Esophagus squamous epithelium (tissue), 5 donors: Measurements from ENCODE around the gene WHAMM. TPM values are rescaled to one million over a fixed set of nuclear protein-coding genes. Genes with fewer than 3 reads are reported as not detected.
"Not testable (repeated sequence)": the region's sequence is repeated elsewhere in the genome, so short reads cannot be mapped to it uniquely, and the experiment has no call there.

ENCODE experiments used
- DNase-seq: peaks from one replicate; lab custom pipeline; 2025; lab: John Stamatoyannopoulos, UW
- H3K27ac ChIP-seq, 4 donors: fragments of 200-600 bp; sonication (generic); one replicate each; pipeline ENCODE4 v1.5.1; 2016 to 2019; ENCODE audit warnings: mild to moderate bottlenecking in 1 of 4
- H3K27me3 ChIP-seq, 4 donors: fragments of 200-600 bp; sonication (generic); 1 replicate in 3 of 4; 2 replicates in 1 of 4; pipeline versions ENCODE4 v1.5.1 to v1.6.0; 2017 to 2021; ENCODE audit warnings: antibody characterized with exemption in 1 of 4
- H3K36me3 ChIP-seq, 3 donors: fragments of 200-600 bp; sonication (generic); one replicate each; pipeline ENCODE4 v1.5.1; 2016 to 2019
- H3K4me1 ChIP-seq, 3 donors: fragments of 200-600 bp; sonication (generic); one replicate each; pipeline ENCODE4 v1.5.1; 2017 to 2019
- H3K4me3 ChIP-seq, 4 donors: fragments of 200-600 bp; sonication (generic); 1 replicate in 3 of 4; 2 replicates in 1 of 4; pipeline ENCODE4 v1.5.1; 2016 to 2019; ENCODE audit warnings: mild to moderate bottlenecking in 2 of 4, moderate library complexity in 1 of 4
- H3K9me3 ChIP-seq, 3 donors: fragments of 200-600 bp; sonication (generic); one replicate each; pipeline ENCODE4 v1.5.1; 2016 to 2019
- CTCF ChIP-seq, 6 experiments: fragments of 450-650 bp in 4 of 6; fragments of 200-600 bp in 2 of 6; sonication (generic) in 2 of 6; IDR thresholded peaks; one replicate each; pipeline ENCODE4 v1.5.1; 2016 to 2019; ENCODE audit warnings: antibody characterized with exemption in 6 of 6, mild to moderate bottlenecking in 4 of 6, moderate library complexity in 4 of 6
- POLR2A ChIP-seq, 4 donors: fragments of 450-650 bp; IDR thresholded peaks; one replicate each; pipeline ENCODE4 v1.6.1; 2017; ENCODE audit warnings: antibody characterized with exemption in 4 of 4, mild to moderate bottlenecking in 4 of 4, moderate library complexity in 3 of 4
- WGBS, 2 donors: methylation state at CpG; one replicate each; pipeline ENCODE4 v1.1.5; 2018; 5-methylcytosine and 5-hydroxymethylcytosine counted together
- intact Hi-C: fragments of 100-400 bp; cut with DNase I; formaldehyde crosslinking; loops from one replicate; pipeline ENCODE4 v1.15.0; 2022
- total RNA-seq, 4 donors: library from RNA; depleted of rRNA; stranded (reverse); fragments of >200 nt; gene quantifications; one replicate each; pipeline ENCODE4 v1.1.0, GENCODE V29; 2016
- donor health status: DM: yes; HTN: yes; CAD: no.

The WHAMM gene
- total RNA-seq, 4 donors from 2014 or later, result 5.3 to 8.8 (median 6.1) TPM

DNA sequence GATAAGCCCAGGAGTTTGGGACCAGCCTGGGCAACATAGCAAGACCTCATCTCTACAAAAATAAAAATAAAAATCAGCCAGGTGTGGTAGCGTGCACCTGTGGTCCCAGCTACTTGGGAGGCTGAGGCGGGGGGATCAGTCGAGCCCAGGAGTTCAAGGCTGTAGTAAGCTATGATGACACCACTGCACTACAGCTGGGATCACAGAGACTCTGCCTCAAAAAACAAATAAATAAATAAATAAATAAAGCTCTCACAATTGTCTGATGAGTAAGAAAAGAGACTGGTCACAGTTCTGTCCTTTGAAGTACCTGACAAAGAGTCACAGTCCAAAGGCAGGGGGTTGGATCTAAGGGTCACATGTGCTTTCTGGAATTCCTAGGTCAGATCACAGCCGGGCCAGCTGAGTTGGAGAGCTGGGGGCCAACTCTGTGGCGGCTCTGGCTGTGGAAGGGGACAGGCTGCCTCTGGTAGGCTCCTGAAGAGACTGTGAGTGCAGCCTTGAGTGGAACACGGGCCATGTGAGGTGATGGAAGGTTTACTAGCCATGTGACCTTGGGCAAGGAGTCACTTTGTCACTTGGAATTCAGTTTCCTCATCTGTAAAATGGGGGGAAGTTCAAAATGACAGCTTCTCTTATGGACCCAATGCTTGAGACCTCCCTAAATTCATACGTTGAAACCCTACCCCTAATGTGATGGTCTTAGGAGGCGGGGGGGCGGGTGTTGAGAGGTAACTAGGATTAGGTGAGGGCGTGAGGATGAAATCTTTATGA, 47.2 kb downstream of the WHAMM start:
- no peak overlapping the region for H3K27ac ChIP-seq
- no peaks in the 10 kb centered on the region for H3K27me3 ChIP-seq
- no peak for DNase-seq
- H3K4me3 ChIP-seq, result no peak overlapping the region
- intact Hi-C loops, result no loop called here
- no peaks in the 10 kb centered on the region for H3K4me1 ChIP-seq
- WGBS, 2 donors, result 87 to 91% methylated on average over 8 to 10 of the region's 10 CpGs
- no peaks in the 10 kb centered on the region for H3K9me3 ChIP-seq
- TF ChIP-seq POLR2A (IDR thresholded peaks at IDR 0.05) (no peak), CTCF (IDR thresholded peaks at IDR 0.05) (no peak)
- peaks cover 0 to 14% (median 0%) of the 10 kb centered on the region in 3 donors for H3K36me3 ChIP-seq

DNA sequence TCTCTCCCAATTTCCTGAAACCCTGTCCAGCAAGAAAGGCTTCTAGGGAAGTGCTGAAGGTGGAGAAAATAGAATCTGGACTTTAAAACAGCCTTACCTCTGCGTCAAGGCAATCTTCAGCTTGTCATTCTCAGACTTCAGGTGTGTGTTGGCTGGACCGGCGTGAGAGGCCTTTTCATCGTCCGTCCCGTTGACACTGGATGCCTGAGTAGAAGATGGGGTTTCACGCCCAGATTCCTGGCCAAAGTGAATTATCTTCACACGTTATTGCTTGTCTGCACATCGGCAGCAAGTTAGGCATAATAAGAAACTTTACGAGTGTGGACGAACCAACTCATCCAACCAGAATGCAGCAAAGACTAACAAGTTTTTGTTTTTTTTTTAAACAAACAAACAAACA, 49.5 kb downstream of the WHAMM start:
- TF ChIP-seq CTCF (IDR thresholded peaks at IDR 0.05), result no peak
- TF ChIP-seq POLR2A (IDR thresholded peaks at IDR 0.05), result no peak
- intact Hi-C loops, result no loop called here
- DNase-seq, result no peak
- WGBS, 2 donors, result 90 to 93% methylated on average over 11 of the region's 11 CpGs
- H3K27ac ChIP-seq, result no peak overlapping the region
- no peaks in the 10 kb centered on the region for H3K9me3 ChIP-seq
- H3K4me1 ChIP-seq, result no peaks in the 10 kb centered on the region
- H3K27me3 ChIP-seq, result no peaks in the 10 kb centered on the region
- H3K4me3 ChIP-seq, result no peak overlapping the region
- H3K36me3 ChIP-seq, result peaks cover 0 to 8% (median 0%) of the 10 kb centered on the region in 3 donors

DNA sequence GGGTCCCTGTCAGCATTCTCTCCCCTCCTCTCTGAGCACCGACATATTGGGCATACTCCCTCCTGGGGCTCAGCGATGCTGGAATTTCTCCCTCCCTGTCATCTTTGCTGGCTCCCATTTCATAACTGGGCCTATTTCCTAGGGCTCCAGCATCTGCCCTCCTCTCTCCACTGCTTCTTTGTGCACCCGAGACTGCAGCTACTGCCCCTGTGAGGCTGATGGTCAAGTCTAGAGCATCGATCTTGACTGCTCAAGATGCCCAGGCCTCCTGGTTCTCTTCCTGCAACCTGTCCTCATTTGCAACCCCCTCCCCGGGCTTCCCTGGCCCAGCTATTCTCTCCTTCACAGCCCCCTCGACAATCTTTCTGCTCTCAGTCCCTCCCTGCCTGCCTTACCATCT, 53.5 kb downstream of the WHAMM start:
- DNase-seq, result no peak
- Histone ChIP-seq H3K9me3 (no peaks in the 10 kb centered on the region), H3K36me3 (no peaks in the 10 kb centered on the region), H3K4me3 (no peak overlapping the region), H3K4me1 (no peaks in the 10 kb centered on the region), H3K27me3 (no peaks in the 10 kb centered on the region), H3K27ac (no peak overlapping the region)
- 85 to 89% methylated on average over 5 to 6 of the region's 6 CpGs for WGBS, 2 donors
- intact Hi-C loops, result no loop called here
- TF ChIP-seq POLR2A (IDR thresholded peaks at IDR 0.05) (no peak), CTCF (IDR thresholded peaks at IDR 0.05) (no peak)

DNA sequence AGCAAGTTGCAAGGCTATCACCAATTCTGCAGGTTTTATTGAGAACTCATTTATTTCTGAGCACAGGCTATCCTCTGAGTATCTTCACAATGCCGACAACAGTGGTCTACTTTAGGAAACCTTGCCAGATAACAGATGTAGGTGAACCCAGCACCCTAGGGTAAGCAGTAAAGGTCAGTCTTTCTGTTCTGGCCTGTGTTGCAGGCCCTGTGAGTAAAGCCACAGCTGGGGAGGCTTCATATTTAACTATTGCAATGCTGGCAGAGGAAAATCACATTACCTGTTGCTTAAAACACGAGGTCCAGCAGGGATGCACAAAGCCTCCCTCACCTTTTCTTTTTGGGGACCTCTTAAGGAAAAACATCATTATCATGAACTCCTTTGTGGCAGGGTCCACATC, 55.5 kb downstream of the WHAMM start:
- no peak for TF ChIP-seq CTCF (IDR thresholded peaks at IDR 0.05)
- TF ChIP-seq POLR2A (IDR thresholded peaks at IDR 0.05), result no peak
- Histone ChIP-seq H3K9me3 (no peaks in the 10 kb centered on the region), H3K4me3 (no peak overlapping the region), H3K4me1 (no peaks in the 10 kb centered on the region), H3K27me3 (no peaks in the 10 kb centered on the region), H3K36me3 (no peaks in the 10 kb centered on the region), H3K27ac (no peak overlapping the region)
- intact Hi-C loops, result no loop called here
- DNase-seq, result no peak
- WGBS, 2 donors, result 81 to 89% methylated on average over 2 of the region's 2 CpGs

- H3K4me3 ChIP-seq, intact Hi-C loops, H3K4me1 ChIP-seq, H3K36me3 ChIP-seq, H3K27me3 ChIP-seq, H3K9me3 ChIP-seq, H3K27ac ChIP-seq, DNase-seq: not testable (repeated sequence)
- 57 to 60% methylated on average over 2 to 4 of the region's 4 CpGs for WGBS, 2 donors
Measured at GRCh38 chr15:82865581-82865980, 56.2 kb downstream of the WHAMM start.

DNA sequence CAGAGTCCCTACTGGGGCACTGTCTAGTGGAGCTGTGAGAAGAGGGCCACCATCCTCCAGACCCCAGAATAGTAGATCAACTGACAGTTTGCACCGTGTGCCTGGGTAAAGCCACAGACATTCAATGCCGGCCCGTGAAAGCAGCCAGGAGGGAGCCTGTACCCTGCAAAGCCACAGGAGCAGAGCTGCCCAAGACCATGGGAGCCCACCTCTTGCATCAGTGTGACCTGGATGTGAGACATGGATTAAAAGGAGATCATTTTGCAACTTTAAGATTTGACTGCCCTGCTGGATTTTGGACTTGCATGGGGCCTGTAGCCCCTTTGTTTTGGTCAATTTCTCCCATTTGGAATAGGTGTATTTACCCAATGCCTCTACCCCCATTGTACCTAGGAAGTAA, 56.6 kb downstream of the WHAMM start:
- DNase-seq, H3K36me3 ChIP-seq, intact Hi-C loops, H3K4me1 ChIP-seq, H3K4me3 ChIP-seq, H3K27ac ChIP-seq, H3K27me3 ChIP-seq, H3K9me3 ChIP-seq: not testable (repeated sequence)
- WGBS, 2 donors, result 93% methylated on average over 2 of the region's 3 CpGs; no CpG with 5 or more reads in 1 of the 2 donors
